Stimulated activated CD8-positive, alpha-beta memory T cell treated with anti-CD3 and anti-CD28 coated beads, Interleukin-15, amount 100 ng/mL, for 4 hours (primary cell): Measurements from ENCODE around the gene METAP1D.
"Not testable (repeated sequence)": the region's sequence is repeated elsewhere in the genome, so short reads cannot be mapped to it uniquely, and the experiment has no call there.

ENCODE experiments used
- DNase-seq, 2 donors: peaks; one replicate each; pipeline ENCODE4 v3.0.0-alpha.2; 2020; ENCODE audit warnings: low read depth in 2 of 2

Gene METAP1D

GRCh38 chr2:172102391-172103359 lies 102.9 kb downstream of the METAP1D start, which contains the start of gene DLX2:
Gene DLX2, minus strand, starts transcription at chr2:172102900. Its CDS starts 362 bp downstream, at chr2:172102538.
- DNase-seq: no peak

GRCh38 chr2:172103471-172104272 lies 103.9 kb downstream of the METAP1D start:
- DNase-seq: no peak

- no peak for DNase-seq
Measured at GRCh38 chr2:172105471-172106107, 105.8 kb downstream of the METAP1D start.

GRCh38 chr2:172106108-172106961 lies 106.6 kb downstream of the METAP1D start:
- DNase-seq: no peak

- DNase-seq: no peak
Measured at GRCh38 chr2:172107690-172108586, 108.2 kb downstream of the METAP1D start.

- DNase-seq: no peak
Measured at GRCh38 chr2:172108587-172108930, 108.8 kb downstream of the METAP1D start.

- no peak for DNase-seq
Measured at GRCh38 chr2:172109256-172109987, 109.7 kb downstream of the METAP1D start.

- no peak for DNase-seq
Measured at GRCh38 chr2:172109988-172110811, 110.4 kb downstream of the METAP1D start.

GRCh38 chr2:172113617-172114016 lies 113.9 kb downstream of the METAP1D start:
- DNase-seq: no peak

- DNase-seq: not testable (repeated sequence)
Measured at GRCh38 chr2:172114176-172114575, 114.4 kb downstream of the METAP1D start.

GRCh38 chr2:172114579-172114978 lies 114.8 kb downstream of the METAP1D start:
- DNase-seq: no peak

- no peak for DNase-seq
Measured at GRCh38 chr2:172116107-172116506, 116.4 kb downstream of the METAP1D start.

- no peak for DNase-seq
Measured at GRCh38 chr2:172119089-172119488, 119.3 kb downstream of the METAP1D start.

- no peak for DNase-seq
Measured at GRCh38 chr2:172120118-172120517, 120.4 kb downstream of the METAP1D start.

GRCh38 chr2:172128484-172128883 lies 128.7 kb downstream of the METAP1D start:
- no peak for DNase-seq

- no peak for DNase-seq
Measured at GRCh38 chr2:172129404-172129803, 129.7 kb downstream of the METAP1D start.
